CD4-positive, CD25-positive, alpha-beta regulatory T cell (primary cell): ENCODE results near the gene COX6B2. TPM values are rescaled to one million over a fixed set of nuclear protein-coding genes. Genes with fewer than 3 reads are reported as not detected.

Experiments used
- ATAC-seq, 2 donors: fragments of 150-1000 bp; cut with Tn5 transposase; one replicate each; pipeline ENCODE4 v1.10.0; 2021; ENCODE audit warnings: low read depth in 2 of 2, moderate number of reproducible peaks in 2 of 2, moderate library complexity in 1 of 2
- DNase-seq, 3 donors: peaks; one replicate each; pipeline versions ENCODE4 v3.0.0 to v3.0.0-alpha.2; 2012 to 2022; ENCODE audit warnings: mixed read lengths in 1 of 3
- H3K27ac ChIP-seq: one replicate; pipeline ENCODE4 v1.7.0; 2013; ENCODE audit warnings: mild to moderate bottlenecking, low read length; ENCODE audit not compliant: insufficient read depth, poor library complexity, severe bottlenecking
- H3K27me3 ChIP-seq: one replicate; pipeline ENCODE4 v1.7.0; 2013; ENCODE audit warnings: low read length; ENCODE audit not compliant: control insufficient read depth, insufficient read depth
- H3K36me3 ChIP-seq: one replicate; pipeline ENCODE4 v1.7.0; 2013; ENCODE audit warnings: mild to moderate bottlenecking, low read length, moderate library complexity; ENCODE audit not compliant: control insufficient read depth, insufficient read depth
- H3K4me1 ChIP-seq: 2 replicates; pipeline ENCODE4 v1.7.0; 2013; ENCODE audit warnings: mild to moderate bottlenecking, low read length; ENCODE audit not compliant: insufficient read depth, control insufficient read depth, poor library complexity, severe bottlenecking
- H3K4me3 ChIP-seq: one replicate; pipeline ENCODE4 v1.7.0; 2013; ENCODE audit warnings: low read depth, mild to moderate bottlenecking, low read length, moderate library complexity
- H3K9me3 ChIP-seq, 2 experiments: 1 replicate in 1 of 2; 2 replicates in 1 of 2; pipeline ENCODE4 v1.7.0; 2013; ENCODE audit warnings: low read length in 2 of 2, mild to moderate bottlenecking in 1 of 2, moderate library complexity in 1 of 2; ENCODE audit not compliant: control insufficient read depth in 2 of 2
- H3K27ac Mint-ChIP-seq, 3 donors: one replicate each; pipeline ENCODE4 v1.8.0; 2020 to 2022; ENCODE audit warnings: mild to moderate bottlenecking in 3 of 3, mixed read lengths in 3 of 3, moderate library complexity in 2 of 3
- H3K27me3 Mint-ChIP-seq: one replicate; pipeline ENCODE4 v1.8.0; 2022; ENCODE audit warnings: mild to moderate bottlenecking, mixed read lengths
- H3K36me3 Mint-ChIP-seq: one replicate; pipeline ENCODE4 v1.8.0; 2020; ENCODE audit warnings: mixed read lengths
- H3K4me1 Mint-ChIP-seq, 4 donors: one replicate each; pipeline ENCODE4 v1.8.0; 2020 to 2022; ENCODE audit warnings: mixed read lengths in 4 of 4, mild to moderate bottlenecking in 1 of 4
- H3K4me3 Mint-ChIP-seq, 4 donors: one replicate each; pipeline ENCODE4 v1.8.0; 2020 to 2022; ENCODE audit warnings: mild to moderate bottlenecking in 4 of 4, mixed read lengths in 4 of 4, moderate library complexity in 3 of 4
- H3K9me3 Mint-ChIP-seq, 7 donors: one replicate each; pipeline ENCODE4 v1.8.0; 2020 to 2022; ENCODE audit warnings: mixed read lengths in 7 of 7, mild to moderate bottlenecking in 3 of 7, moderate library complexity in 2 of 7
- polyA plus RNA-seq, 4 donors: library from polyadenylated mRNA; unstranded; fragments of 300-500 nt; fragmentation: Illumina TruSeq; gene quantifications; one replicate each; pipeline ENCODE4 v1.2.3, GENCODE V29; 2021
- total RNA-seq: library from RNA; stranded (reverse); gene quantifications from one replicate; pipeline ENCODE4 v1.2.3, GENCODE V29; 2022

The COX6B2 gene
- total and polyA plus RNA-seq, 5 donors from 2014 or later: 0.57 TPM; not detected in 4

DNA sequence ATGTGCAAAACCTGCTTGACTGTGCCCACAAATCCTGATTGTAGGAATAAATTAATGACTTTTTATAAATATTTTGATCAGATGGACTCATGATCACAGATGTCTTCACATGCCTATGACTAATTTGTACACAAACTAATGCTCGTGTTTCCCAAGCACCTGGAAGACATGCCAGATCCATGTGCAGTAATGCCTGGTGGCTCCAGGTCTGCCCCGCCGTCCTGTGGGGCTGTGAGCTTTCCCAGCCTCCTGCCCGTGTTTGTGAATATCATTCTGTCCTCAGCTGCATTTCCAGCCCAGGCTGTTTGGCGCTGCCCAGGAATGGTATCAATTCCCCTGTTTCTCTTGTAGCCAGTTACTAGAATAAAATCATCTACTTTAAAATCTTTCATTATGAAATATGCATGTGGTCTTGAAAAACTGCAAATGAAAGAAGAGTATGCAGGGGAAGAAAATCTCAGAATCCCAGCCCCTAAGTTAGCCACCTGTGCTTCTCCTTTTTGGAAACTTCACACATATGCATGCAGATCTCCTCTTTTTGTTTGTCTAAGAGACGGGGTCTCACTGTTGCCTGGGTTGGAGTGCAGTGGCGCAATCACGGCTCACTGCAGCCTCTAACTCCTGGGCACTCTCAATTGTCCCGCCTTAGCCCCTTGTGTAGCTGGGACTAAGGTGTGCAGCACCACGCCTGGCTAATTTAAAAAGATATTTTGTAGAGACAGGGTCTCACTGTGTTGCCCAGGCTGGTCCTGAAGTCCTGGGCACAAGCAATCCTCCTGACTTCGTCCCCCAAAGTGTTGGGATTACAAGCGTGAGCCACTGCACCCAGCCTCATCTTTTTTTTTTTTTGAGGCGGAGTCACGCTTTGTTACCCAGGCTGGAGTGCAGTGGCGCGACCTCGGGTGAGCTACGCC, 37.4 kb upstream of the COX6B2 start:
- Histone ChIP-seq H3K9me3 (no peaks in the 10 kb centered on the region), H3K27me3 (no peaks in the 10 kb centered on the region), H3K27ac (no peak overlapping the region), H3K4me1 (peaks cover 29% of the 10 kb centered on the region), H3K4me3 (no peak overlapping the region), H3K36me3 (peaks cover 39% of the 10 kb centered on the region)
- Mint-ChIP-seq H3K36me3 (peaks cover 19% of the 10 kb centered on the region), H3K9me3 (no peaks in the 10 kb centered on the region), H3K4me1 (peaks cover 5 to 51% (median 25%) of the 10 kb centered on the region in 4 donors), H3K4me3 (peak overlapping the region in 2 of 4 donors; percentile 27 to 60), H3K27me3 (no peaks in the 10 kb centered on the region), H3K27ac (peak overlapping the region in 1 of 3 donors; percentile 52)
- no peak for ATAC-seq
- no peak for DNase-seq

DNA sequence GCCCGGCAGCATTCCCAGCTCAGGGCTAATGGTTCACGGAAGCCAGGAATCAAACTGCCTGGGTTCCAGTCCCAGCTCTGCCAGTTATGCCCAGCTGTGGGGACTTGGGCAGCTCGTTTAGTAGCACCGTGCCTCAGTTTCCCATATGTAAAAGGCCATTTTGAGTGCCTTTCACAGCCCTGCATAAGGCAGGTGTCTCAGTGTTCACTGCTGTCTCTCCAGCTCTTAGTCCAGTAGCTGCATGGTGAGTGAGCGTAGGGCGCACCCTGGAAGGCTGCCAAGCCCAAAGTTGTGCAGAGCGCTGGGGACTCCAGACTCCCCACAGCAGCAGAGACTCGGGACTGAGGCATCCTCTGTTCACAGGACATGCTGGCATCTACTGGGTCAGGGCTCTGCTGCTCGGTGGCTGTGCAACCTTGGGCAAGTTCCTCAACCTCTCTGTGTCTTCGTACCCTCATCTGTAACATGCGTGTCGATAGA, 36.7 kb upstream of the COX6B2 start:
- DNase-seq (no peak), ATAC-seq (no peak)
- Histone ChIP-seq H3K9me3 (no peaks in the 10 kb centered on the region), H3K36me3 (peaks cover 41% of the 10 kb centered on the region), H3K4me1 (peaks cover 35% of the 10 kb centered on the region), H3K27ac (no peak overlapping the region), H3K27me3 (no peaks in the 10 kb centered on the region), H3K4me3 (no peak overlapping the region)
- Mint-ChIP-seq H3K27ac (peak overlapping the region in 1 of 3 donors; percentile 52), H3K4me1 (peaks cover 5 to 58% (median 28%) of the 10 kb centered on the region in 4 donors), H3K36me3 (peaks cover 26% of the 10 kb centered on the region), H3K4me3 (peak overlapping the region in 1 of 4 donors; percentile 80), H3K27me3 (no peaks in the 10 kb centered on the region), H3K9me3 (no peaks in the 10 kb centered on the region)

DNA sequence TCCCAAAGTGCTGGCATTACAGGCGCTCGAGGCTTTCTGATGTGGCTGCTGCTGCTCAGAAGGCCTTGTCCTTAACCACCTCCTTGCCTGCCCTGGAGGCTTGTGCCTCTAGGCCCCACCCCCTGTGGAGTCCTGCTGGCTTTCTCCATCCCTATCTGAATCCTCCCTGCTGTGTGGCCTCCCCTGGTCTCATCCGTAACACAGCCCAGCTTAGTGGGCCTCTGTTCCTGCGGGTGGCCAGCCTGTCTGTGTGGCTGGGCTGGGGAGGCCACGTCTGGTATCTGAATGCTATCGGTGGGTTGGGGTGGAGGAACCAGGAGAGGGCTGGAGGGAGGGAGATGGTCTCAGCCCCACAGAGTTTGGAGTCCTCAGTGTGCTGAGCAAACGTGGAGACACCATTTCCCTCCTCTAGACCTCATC, 36.0 kb upstream of the COX6B2 start:
- H3K9me3 ChIP-seq: no peaks in the 10 kb centered on the region
- Mint-ChIP-seq H3K4me1 (peaks cover 5 to 62% (median 33%) of the 10 kb centered on the region in 4 donors), H3K36me3 (peaks cover 30% of the 10 kb centered on the region), H3K27me3 (no peaks in the 10 kb centered on the region), H3K27ac (peak overlapping the region in 1 of 3 donors; percentile 19), H3K4me3 (peak overlapping the region in 2 of 4 donors; percentile 70 to 80), H3K9me3 (peaks cover 0 to 2% (median 0%) of the 10 kb centered on the region in 7 donors)
- no peak overlapping the region for H3K4me3 ChIP-seq
- peaks cover 41% of the 10 kb centered on the region for H3K36me3 ChIP-seq
- no peak overlapping the region for H3K27ac ChIP-seq
- ATAC-seq (no peak), DNase-seq (no peak)
- peaks cover 35% of the 10 kb centered on the region for H3K4me1 ChIP-seq
- H3K27me3 ChIP-seq: no peaks in the 10 kb centered on the region

DNA sequence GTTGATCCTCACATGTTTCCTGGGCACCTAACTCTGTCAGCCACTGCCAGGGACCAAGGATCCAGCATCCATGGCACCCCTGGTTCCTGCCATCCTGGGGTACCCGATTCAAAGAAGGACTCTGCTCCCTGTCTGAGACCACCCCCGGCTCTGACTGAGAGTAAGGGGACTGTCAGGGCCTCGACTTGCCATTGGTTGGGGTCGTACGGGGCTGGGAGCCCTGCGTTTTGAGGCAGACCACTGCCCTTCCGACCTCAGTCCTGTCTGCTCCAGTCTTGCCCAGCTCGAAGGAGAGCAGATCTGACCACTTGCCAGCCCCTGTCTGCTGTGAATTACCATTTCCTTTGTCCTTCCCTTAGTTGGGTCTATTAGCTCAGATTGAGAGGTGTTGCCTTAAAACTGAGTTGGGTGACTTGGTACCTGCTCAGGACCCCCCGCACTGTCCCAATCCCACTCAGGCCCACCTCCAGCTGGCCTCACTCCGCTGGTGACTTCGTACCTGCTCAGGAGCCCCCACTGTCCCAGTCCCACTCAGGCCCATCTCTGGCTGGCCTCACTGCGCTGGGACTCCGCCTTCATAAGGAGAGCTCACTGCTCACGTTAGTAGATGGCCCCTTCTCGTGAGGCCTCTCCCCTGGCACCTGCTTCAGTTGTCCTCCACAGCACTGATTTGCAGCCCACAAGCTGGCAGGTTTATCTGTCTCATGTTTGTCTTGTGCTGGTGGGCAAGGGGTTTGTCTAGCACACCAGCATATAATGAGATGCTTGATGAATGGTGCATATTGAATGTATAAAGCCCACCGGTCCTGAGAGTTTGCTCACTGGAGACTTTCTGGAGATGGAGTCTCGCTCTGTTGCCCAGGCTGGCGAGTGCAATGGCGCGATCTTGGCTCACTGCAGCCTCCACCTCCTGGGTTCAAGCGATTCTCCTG, 35.1 kb upstream of the COX6B2 start:
- H3K4me3 ChIP-seq: no peak overlapping the region
- peaks cover 5 to 68% (median 34%) of the 10 kb centered on the region in 4 donors for H3K4me1 Mint-ChIP-seq
- no peak for ATAC-seq
- H3K27ac ChIP-seq: no peak overlapping the region
- no peaks in the 10 kb centered on the region for H3K27me3 Mint-ChIP-seq
- peaks cover 30% of the 10 kb centered on the region for H3K36me3 Mint-ChIP-seq
- H3K36me3 ChIP-seq: peaks cover 41% of the 10 kb centered on the region
- H3K4me1 ChIP-seq: peaks cover 42% of the 10 kb centered on the region
- no peaks in the 10 kb centered on the region for H3K9me3 ChIP-seq
- no peak for DNase-seq
- peak overlapping the region in 2 of 3 donors; percentile 19 to 46 for H3K27ac Mint-ChIP-seq
- peaks cover 0 to 2% (median 0%) of the 10 kb centered on the region in 7 donors for H3K9me3 Mint-ChIP-seq
- peak overlapping the region; percentile 28 to 80 (median 54) for H3K4me3 Mint-ChIP-seq
- H3K27me3 ChIP-seq: no peaks in the 10 kb centered on the region

DNA sequence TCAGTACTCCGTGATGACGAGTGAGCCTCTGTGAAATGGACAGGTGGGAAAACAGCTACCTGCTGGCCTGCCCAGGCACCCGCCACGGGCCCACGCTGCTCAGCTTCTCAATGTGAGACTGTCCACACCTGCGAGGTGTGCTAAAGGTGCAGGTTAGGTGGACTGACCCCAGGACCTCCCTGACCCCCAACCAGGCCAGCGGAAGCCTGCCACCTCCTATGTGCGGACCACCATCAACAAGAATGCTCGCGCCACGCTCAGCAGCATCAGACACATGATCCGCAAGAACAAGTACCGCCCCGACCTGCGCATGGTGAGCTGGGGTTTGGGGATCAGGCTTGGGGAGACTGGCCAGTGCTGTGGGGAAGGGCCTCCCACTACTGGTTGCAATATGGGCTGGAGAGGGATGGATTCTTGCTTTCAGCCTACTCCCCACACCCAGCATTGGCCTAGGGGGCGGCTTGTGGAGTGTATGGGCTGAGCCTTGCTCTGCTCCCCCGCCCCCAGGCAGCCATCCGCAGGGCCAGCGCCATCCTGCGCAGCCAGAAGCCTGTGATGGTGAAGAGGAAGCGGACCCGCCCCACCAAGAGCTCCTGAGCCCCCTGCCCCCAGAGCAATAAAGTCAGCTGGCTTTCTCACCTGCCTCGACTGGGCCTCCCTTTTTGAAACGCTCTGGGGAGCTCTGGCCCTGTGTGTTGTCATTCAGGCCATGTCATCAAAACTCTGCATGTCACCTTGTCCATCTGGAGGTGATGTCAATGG, 33.4 kb upstream of the COX6B2 start:
- Histone ChIP-seq H3K27ac (peak overlapping the region; percentile 94), H3K9me3 (no peaks in the 10 kb centered on the region), H3K36me3 (peaks cover 41% of the 10 kb centered on the region), H3K27me3 (no peaks in the 10 kb centered on the region), H3K4me3 (peak overlapping the region; percentile 90), H3K4me1 (peaks cover 53% of the 10 kb centered on the region)
- no peaks in the 10 kb centered on the region for H3K27me3 Mint-ChIP-seq
- H3K4me3 Mint-ChIP-seq: peak overlapping the region; percentile 97 to 100 (median 100)
- DNase-seq: no peak
- peaks cover 5 to 75% (median 36%) of the 10 kb centered on the region in 4 donors for H3K4me1 Mint-ChIP-seq
- no peak for ATAC-seq
- peak overlapping the region; percentile 84 to 100 (median 95) for H3K27ac Mint-ChIP-seq
- H3K36me3 Mint-ChIP-seq: peaks cover 30% of the 10 kb centered on the region
- peaks cover 0 to 2% (median 0%) of the 10 kb centered on the region in 7 donors for H3K9me3 Mint-ChIP-seq

DNA sequence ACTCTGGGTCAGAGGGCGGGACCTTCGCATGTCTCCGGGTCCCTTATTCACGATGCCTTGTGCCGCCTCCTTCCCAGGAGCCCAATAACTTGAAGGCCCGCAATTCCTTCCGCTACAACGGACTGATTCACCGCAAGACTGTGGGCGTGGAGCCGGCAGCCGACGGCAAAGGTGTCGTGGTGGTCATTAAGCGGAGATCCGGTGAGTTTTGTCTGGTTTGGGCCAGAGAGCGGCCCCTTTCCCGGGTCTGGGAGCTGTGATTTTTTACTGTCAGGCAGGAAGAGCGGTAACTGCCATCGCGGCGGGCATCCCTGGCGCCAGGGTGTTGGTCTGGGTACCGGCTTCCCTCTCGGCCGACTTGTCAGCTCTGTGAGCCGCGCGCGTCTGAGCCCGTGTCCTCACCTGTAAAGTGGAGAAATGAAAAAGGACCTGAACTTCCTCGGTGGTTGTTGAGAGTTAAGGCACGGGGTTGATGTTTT, 32.0 kb upstream of the COX6B2 start:
- peaks cover 29% of the 10 kb centered on the region for H3K36me3 Mint-ChIP-seq
- peaks cover 5 to 81% (median 38%) of the 10 kb centered on the region in 4 donors for H3K4me1 Mint-ChIP-seq
- peak overlapping the region; percentile 95 to 100 (median 99) for H3K27ac Mint-ChIP-seq
- H3K27me3 Mint-ChIP-seq: no peaks in the 10 kb centered on the region
- no peaks in the 10 kb centered on the region for H3K27me3 ChIP-seq
- peaks cover 37% of the 10 kb centered on the region for H3K36me3 ChIP-seq
- peak overlapping the region; percentile 90 for H3K4me3 ChIP-seq
- peak overlapping the region; percentile 94 for H3K27ac ChIP-seq
- H3K9me3 ChIP-seq: no peaks in the 10 kb centered on the region
- DNase-seq: peak in 1 of 3 donors; percentile 30
- peak overlapping the region; percentile 97 to 100 (median 100) for H3K4me3 Mint-ChIP-seq
- ATAC-seq: no peak
- H3K9me3 Mint-ChIP-seq: peaks cover 0 to 2% (median 0%) of the 10 kb centered on the region in 7 donors
- H3K4me1 ChIP-seq: peaks cover 61% of the 10 kb centered on the region
